Iris pigment epithelial cell (primary cell): ENCODE results near the gene MAPK14.
A peak's percentile ranks its signal among the peaks of the same experiment; 100 is the strongest.

Source experiments
- DNase-seq: peaks from one replicate; pipeline ENCODE4 v3.0.0-alpha.2; 2011; ENCODE audit warnings: low read depth

MAPK14 gene

DNA sequence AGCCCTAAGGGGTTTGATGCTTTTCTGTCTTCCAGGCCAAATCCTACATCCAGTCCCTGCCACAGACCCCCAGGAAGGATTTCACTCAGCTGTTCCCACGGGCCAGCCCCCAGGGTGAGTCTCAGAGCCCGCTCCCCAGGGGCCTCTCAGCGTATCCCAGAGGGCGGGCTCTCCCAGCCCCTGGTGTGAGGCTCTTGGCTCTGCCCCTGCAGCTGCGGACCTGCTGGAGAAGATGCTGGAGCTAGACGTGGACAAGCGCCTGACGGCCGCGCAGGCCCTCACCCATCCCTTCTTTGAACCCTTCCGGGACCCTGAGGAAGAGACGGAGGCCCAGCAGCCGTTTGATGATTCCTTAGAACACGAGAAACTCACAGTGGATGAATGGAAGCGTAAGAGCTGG is 111.1 kb downstream of the MAPK14 start:
- no peak for DNase-seq

DNA sequence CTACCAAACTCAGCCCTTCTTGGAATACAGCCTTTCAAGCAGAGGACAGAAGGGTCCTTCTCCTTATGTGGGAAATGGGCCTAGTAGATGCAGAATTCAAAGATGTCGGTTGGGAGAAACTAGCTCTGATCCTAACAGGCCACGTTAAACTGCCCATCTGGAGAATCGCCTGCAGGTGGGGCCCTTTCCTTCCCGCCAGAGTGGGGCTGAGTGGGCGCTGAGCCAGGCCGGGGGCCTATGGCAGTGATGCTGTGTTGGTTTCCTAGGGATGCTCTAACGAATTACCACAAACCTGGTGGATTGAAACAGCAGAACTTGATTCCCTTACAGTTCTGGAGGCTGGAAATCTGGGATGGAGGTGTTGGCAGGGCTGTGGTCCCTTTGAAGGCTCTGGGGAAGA is 111.8 kb downstream of the MAPK14 start:
- peak; percentile 24 for DNase-seq

DNA sequence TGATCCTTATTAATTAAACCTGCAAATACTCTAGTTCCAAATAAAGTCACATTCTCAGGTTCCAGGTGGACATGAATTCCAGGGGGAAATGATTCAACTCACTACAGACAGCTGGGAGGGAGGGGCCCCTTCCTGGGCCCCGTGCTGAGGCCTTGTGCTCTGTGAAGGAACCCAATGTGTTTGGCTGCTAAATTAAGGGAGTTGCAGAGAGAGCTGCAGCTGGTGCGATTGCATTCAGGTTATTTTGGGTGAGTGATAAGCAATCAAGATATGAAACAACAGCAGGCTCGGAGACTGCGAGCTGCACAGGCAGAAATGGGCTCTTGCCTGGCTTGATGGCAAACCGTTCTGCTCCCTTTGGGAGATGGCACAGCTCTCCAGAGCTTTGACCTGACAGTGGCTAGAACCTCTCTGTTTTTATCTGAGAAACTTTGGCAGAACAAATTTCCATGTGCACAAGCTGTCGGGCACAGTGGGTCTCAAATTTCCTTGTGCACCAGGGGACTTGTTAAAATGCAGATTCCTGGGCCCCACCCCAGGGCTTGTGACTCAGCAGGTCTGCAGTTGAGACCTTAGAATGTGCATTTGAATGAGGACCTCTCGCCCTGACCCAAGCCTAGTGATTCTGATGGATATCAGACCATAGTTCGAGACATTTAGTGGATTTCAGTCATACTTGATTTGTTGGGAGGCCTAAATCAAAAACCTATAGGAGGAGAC is 112.5 kb downstream of the MAPK14 start:
- no peak for DNase-seq

DNA sequence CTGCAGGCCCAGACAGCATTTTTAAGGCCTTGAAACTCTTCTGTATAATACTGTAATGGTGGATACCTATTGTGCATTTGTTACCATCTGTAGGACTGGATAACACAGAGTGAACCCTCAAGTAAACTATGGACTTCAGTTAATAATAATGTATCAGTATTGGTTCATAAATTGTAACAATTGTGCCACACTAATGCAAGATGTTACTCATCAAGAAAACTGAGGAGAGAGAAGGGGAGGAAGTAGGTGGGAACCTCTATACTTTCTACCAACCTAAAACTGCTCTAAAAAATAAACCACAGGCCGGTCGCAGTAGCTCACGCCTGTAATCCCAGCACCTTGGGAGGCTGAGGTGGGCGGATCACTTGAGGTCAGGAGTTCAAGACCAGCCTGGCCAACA is 113.5 kb downstream of the MAPK14 start:
- DNase-seq, result no peak

DNA sequence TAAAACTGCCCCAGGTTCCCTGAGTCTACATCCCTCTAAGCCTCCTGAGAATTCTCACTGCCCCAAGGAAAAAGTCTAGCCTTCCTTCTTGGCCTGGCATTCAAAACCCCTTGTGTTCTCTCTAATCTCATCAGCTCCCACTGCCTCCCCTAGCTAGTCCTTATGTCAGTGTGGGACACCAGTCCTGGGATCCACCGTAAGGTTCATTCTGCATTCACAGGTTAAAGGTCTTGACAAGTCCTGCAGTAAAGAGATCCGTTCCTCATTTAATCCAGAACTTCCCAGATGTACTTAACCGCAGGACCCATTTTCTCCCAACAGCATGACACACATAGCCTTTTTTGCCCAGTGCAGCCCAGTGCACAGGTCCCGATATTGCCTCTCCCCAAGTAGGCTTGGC is 114.4 kb downstream of the MAPK14 start:
- DNase-seq, result no peak

DNA sequence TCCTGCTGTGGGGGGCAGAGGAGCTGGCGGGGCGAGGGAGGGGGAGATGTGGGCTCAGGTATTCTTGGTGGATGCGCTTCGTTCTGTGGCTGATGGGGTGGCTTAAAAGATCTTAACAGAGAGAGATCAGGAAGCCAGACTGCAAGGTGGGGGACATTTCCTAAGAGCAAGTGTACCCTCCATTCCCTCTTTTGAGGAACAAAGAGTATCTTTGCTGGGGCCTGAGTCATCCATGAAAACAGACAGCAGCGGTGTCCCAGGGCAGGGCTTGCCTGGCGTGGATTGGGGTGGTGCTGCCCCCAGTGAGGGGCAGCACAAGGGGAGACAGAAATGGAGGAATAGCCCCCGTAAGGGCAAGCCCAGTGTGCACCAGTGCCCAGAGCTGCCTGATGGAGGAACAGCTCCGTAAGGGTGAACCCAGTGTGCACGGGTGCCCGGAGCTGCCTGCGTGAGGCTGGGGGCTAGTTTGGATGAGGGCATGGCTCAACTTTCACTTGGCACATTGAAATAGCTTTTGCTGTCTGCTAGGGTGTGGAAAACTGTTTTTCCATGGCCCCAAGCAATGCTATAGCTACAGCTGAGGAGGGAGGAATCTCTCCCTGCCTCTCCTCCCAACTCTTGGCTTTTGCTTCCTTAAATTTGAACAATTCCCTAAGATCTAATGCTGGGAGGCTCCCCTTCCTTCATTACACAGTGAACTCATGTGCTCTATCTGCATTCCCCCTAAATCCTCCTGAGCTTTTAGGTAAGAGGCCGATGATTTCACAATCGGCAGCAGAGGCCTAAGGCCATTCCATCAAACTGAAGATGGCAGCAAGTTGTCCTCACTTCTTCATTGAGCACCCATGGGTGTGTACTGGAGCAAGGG is 115.6 kb downstream of the MAPK14 start:
- DNase-seq, result no peak

DNA sequence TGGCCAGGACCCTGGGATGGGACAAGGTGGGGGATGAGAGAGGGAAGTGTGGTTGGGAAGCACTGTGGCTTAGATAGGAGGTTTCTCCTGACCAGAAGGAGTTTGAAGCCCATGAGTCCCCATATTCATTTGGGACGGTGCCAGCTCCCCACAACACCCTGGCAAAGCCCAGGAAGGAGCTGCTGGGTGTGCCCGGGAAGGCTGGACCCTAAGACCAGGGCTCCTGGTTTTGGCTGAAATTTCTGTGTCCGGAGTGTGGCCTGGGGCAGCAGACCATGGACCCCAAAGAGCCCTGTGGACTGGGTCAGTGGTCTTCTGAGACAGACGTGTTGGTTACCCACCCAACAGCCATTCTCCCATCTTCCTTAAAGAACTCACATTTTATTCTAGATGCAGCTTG is 117.9 kb downstream of the MAPK14 start:
- DNase-seq, result no peak

DNA sequence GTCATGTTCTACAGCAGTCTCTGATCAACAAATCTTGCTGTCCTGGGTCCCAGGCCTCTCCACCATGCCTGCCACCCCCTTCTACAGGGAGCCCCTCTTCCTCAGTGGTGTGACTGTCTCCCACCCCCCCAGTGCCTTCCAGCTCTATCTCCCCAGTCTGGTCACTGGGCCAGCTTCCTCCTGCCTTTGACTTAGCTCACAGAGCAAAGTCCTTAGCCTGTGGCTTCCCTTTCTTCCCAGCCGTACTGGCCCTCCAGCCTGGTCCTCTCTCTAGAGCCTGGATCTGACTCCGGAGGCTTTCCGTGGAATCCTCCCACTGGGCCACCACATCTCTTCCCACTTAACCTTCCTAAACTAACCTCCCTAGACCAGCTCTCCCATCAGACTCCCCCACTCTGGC is 119.7 kb downstream of the MAPK14 start:
- DNase-seq, result no peak

DNA sequence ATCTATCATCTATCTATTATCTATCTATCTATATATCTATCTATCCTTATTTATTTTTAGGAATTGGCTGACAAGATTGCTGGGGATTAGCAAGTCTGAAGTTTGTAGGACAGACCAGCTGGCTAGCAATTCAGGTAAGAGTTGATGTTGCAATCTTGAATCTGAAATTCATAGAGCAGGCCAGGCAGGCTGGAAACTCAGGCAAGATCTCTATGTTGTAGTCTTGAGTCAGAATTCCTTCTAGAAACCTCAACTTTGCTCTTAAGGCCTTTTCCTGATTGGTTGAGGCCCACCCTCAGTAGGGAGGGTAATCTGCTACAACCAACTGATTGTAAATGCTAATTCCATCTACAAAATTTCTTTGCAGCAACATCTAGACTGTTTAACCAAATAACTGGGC is 121.9 kb downstream of the MAPK14 start:
- DNase-seq, result peak; percentile 38

DNA sequence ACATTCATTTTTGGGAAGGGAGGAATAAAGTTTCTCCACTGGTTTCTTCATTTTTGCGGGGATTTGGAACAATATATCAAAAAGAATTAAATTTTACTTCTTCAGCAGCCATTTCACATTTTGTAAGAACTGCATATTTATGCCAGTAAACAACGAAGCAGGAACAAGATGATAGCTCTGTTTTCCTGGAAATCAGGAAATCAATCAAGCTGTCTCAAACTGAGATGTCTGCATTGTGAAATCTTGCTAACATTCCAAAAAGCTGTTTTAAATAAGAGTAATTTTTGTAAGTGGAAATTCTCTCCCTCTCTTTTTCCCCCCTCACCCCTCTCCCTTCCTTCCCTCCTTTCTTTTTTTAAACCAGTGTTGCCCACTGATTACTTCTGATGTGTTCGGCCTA is 122.7 kb downstream of the MAPK14 start:
- no peak for DNase-seq

DNA sequence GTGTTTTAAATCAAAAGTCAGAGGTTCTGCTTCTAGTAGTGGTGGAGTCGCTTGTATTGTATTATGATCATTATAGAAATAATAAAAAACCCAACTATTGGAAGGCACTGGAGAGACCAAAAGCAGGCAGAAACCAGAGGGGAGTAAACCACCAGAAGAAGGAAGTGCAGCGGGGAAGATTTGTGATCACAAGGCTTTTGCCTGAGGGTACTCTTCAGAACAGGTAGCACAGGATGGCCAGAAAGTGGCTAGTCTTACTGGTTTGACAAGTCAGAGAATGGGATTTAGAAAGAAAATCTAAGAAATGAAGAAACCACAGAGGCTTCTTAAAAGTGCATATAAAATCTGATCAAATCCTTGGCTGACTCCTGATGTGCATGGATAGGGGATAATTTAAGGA is 126.7 kb downstream of the MAPK14 start:
- DNase-seq, result no peak

DNA sequence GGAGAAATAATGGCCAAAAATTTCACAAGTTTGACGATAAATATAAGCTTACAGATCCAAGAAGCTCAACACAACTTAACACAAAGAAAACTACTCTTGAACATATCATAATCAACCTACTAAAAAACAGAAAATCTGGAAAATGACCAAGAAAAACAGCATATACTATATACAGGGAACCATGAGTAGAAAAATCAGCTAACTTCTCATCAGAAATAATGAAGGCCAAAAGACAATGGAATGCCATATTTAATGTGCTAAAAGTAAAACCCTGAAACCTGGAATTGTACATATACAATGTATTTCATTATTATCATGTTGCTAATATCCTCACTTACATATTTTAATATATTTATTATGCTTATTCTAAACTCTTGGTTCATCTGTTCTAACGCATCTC is 128.1 kb downstream of the MAPK14 start:
- no peak for DNase-seq

DNA sequence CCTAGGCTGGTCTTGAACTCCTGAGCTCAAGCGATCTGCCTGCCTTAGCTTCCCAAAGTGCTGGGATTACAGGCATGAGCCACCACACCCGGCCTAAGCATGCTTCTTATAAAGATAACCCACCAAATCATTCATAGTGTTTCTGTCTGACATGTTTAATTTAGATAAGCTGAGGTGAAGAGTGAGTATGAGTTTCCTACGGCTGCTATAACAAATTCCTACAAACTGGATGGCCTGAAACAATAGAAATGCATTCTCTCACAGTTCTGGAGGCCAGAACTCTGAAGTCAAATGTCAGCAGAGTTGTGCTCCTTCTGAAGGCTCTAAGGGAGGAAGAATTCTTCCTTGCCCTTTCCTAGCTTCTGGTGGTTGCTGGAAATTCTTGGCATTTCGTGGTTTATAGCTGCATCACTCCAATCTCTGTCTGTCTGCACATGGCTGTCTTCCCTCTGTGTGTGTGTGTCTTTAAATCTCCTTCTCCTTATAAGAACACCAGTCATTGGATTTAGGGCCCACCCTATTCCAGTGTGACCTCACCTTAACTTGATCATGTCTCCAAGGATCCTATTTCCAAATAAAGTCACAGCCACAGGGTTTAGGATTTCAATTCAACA is 132.6 kb downstream of the MAPK14 start:
- DNase-seq, result peak; percentile 53
